NCI-H1436 treated with DMSO at 0.1 percent for 48 hours (cell line): Measurements from ENCODE around the gene EMD.
"Not testable (repeated sequence)": the region's sequence is repeated elsewhere in the genome, so short reads cannot be mapped to it uniquely, and the experiment has no call there.

ENCODE experiments used
- DNase-seq: peaks from one replicate; lab custom pipeline; 2025; lab: John Stamatoyannopoulos, UW

The EMD gene

DNA sequence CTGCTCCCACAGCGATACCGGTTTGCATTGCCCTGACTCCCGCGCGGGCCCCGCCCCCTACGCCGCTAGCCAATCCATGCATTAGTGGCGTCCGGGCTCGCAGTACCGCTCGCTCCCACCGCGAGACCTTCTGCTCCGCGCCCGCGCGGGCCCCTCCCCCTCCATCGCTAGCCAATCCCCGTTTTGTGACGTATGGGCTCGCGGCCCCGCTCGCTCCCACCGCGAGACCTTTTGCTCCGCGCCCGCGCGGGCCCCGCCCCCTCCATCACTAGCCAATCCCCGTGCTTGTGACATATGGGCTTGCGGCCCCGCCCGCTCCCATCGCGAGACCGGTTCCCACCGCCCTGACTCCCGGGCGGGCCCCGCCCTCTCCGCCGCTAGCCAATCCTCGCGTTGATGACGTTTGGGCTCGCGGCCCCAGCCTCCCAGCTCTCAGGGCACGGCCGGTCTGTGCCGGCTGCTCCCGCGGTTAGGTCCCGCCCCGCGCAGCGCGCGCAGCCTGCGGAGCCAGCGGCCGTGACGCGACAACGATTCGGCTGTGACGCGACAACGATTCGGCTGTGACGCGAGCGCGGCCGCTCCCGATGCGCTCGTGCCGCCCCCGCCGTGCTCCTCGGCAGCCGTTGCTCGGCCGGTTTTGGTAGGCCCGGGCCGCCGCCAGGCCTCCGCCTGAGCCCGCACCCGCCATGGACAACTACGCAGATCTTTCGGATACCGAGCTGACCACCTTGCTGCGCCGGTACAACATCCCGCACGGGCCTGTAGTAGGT, at the start of gene EMD:
Gene EMD (plus strand): TSS at position 497 of the 770 bp plus-strand sequence. CDS start 190 bp downstream, at position 687.
- peak; percentile 99 for DNase-seq

DNA sequence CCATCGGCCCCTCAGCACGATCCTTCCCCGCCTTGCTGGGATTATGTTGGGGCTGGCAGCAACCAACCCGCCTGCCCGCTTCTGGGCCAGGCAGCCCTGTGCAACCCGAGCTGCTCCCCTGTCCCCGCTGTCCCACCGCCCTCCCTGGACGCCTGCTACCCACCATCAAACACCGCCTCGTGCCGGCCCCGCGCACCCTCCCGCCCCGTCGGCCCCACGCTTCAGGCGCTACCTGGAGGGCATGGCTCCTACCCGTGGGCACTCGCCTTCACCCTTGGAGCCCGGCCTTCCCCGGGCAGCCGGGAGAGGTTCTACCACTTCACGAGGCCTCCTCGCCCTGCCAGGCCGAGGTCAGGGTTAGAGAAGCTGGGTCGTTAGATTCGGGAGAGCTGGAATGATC, 46.5 kb upstream of the EMD start:
- no peak for DNase-seq

DNA sequence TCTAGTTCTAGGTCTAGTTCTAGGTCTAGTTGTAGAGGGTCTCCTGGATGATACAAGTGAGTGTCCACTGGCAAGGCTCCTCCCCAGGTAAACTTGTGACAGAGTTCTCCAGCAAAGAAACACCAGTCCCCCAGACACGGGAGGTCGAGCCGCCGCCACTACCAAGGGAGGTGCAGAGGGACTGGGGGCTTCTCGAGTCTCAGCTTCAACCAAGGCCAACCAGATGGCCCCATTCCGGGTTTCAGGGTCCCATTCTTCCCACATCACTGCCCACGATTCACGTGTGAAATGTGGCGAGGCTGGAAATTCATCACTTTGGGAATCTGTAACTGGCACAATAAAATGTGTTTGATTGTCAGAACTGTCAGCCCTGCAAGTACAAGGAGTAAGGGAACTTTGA, 46.0 kb upstream of the EMD start:
- DNase-seq: no peak

DNA sequence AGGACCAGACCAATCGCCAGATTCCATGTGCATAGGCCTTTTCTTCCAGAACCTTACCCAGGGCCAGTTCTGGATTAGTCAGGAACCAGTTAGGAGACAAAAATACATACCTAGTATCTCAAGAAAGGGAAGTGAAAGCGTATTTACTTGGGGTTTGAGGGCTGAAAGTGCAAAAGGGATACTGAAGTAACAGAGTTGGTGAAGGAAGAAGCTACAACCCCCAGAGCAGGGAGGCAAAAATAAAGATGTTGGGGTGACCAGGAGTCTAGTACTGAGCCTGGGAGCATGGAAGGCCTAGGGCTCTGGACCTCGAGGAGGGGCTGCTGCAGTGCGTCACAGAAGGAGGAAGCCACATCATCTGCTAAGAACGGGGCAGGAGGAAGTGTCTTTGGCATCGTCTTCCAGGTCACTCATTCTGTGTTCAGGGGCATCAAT, 45.2 kb upstream of the EMD start:
- no peak for DNase-seq

DNA sequence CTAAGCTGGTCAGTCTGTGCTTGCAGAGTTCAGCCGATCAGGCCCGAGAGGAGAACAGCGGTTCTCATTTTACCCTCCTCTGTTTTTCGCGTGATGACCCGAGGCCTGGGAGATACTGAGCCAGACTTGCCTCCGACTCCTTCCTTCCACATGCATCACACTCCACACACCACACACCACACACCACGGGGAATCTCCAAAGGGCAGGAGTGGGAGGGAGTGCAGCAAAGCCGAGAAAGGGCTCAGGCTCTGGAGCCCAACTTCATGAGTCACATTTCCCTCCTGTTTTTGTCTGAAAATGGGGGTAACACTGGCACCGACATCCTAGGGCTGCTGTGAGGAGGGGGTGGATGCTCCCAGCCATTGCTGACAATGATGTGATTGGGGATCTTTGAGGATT, 44.6 kb upstream of the EMD start:
- DNase-seq: no peak

DNA sequence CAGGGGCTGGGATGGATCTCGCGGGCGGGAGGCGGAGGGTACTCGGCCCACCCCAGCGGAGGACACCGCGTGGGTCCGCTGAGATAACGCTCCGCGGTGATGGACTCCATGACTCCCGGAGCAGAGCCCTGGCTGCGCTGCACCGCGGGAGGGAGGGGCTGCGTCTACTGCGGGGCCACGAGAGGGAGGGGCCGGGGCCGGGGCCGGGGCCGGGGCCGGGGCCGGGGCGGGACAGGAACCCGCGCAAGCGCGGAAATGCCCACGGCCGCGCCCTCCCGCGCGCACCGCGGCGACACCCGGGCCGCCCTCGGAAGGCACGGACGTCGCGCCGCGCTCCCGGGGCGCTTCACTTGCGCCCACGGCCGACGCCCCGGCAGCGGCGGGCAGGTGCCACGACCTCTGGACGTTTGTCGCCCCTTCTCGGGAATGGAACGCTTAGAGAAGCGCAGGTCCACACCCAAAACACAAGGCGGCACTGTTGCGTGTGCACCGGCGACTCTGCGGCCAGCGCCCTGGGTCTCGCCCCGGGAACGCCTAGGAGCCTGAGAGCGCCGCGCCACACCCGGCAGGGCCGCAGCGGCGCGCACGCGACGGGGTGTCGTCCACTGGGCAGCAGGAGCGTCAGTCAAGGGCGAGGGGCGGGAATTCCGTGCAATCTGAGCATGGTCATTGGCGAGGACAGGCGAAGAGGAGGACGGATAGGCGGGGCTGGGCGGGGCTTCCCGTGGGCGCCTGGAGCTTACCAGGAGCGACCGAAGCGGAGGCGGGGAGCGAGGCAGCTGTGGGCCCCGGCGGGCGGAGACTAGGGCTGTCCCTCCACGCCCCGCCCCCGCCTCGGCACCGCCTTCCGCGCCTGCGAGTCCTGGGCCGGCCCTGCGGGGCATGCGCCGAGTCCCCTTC, 37.4 kb upstream of the EMD start:
- not testable (repeated sequence) for DNase-seq

DNA sequence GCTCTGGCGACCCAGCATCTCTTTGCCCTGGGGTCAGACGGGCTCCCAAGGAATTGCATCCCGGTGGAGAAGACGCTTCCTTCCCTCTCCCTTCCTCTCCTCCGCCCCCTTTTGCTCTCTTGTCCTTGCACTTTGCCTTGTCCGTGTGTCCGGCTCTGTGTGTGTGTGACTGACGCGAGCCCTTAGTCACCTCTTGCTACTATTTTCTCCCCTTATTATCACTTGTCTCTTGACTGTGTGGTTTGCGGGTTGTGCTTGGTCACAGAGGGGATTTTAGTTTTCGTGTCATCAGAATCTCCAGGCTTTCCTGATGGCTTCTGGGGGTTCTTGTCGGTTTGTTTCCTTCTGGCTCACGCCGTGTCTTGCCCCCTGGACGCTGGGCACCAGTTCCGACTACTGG, 36.0 kb upstream of the EMD start:
- DNase-seq: not testable (repeated sequence)

DNA sequence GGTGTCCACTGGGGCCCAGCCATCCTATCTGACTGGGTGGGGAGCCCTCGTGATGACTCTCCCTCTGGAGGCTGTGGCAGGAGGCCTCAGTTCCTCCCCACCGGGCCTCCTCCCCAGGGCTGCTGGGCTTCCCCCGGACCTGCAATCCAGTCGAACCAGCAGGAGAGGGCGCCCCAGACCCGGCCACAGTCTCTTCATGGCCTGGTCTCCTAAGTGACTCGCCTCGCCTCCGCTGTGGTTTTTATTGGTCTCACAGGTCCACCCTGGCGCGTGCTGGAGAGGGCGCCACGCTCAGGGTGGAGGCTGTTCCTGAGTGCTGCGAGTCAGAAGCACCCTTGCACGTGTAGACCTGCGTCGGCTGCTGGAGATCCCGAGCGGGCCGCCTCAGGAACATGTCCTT, 35.5 kb upstream of the EMD start:
- DNase-seq: not testable (repeated sequence)

DNA sequence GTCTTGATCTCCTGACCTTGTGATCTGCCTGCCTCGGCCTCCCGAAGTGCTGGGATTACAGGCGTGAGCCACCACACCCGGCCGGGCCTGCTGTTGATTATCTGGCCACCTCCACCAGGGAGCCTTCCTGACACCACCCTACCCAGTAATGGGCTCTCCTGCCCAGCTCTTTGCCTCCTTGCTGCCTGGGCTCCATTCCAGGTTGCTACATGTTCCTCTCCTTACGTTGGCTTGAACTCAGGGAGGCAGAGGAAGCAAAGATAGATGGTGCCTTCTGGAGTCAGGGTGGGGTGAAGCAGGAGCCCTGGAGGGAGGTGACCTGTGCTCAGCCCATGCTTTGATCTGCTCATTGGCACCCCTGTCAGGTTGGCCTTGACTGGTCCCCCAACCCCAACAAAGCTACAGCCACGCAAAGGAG, 31.0 kb upstream of the EMD start:
- DNase-seq: no peak

DNA sequence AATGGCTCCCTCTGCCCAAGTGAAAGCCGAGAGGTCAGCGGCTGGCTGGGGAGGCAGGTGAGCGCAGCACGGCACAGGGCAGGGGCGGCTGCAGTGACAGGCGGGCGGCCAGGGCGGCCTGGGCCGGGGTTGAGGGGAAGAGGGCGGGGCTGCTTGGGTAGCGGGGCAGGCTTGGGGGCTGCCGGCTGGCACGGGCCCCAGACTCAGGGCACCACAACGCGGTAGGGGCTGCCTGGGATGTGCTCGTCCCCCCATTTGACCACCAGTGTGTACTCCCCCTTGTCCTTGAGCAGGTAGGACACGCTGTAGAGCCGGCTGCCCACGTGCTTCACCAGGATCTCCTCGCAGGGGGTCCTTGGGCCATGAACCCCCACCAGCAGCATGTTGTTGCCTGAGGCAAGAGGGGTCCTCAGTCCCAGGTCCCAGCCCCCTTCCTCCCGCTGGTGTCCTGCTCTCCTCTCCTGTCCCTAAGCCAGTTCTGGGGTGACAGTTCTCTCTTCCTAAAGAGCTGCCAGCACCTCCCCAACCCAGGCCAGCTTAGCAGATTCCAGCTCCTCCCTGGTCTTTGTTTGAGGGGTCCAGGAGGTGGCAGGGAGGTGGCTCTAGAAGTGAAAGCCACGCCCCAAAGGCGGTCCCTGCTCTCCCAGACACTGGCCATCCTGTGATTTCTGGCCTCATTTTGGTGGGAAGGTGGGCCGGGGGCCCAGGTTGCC, 30.3 kb upstream of the EMD start:
- DNase-seq: no peak

DNA sequence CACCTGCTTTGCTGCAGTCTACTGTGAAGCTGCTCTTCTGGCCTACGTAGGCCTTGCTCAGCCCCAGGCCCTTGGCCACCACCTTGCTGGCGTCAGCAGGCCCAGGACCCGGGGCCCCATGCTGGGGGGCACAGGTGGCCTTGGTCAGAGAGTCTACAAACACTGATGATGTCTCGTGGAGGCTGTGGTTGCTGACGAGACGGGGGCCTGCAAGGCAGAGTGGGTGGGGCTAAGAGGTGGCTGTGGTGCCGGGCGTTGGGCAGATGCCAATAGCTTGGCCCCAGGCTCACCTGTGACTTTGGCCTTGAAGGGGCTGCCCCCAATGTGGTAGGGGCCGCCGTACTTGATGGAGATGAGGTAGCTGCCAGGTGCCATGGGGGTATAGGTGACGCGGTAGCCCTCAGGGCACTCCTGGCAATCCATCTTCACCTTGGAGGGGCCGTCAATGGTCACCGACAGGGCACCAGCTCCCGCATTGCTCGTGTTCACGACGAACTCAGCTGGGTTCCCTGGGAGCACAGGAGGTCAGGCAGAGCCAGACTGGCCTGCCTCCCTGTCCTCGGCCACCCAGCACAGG, 29.6 kb upstream of the EMD start:
- no peak for DNase-seq

DNA sequence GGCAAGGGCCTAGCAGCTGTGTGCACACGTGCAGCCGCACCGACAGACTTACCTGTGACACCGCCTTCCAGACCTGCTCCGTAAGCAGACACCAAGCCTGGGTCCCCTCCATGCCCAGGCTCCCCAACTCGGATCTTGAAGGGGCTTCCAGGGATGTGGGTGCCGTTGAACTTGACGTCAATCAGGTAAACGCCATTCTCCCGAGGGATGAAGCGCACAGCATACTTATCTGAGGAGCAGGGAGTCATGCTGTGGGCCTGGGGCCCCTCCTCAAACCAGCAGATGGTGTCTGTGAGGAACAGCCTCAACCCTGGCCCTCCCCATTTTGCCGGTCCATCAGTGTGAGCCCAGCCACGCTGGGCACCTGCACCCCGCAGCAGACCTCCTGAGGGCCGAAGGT, 29.1 kb upstream of the EMD start:
- no peak for DNase-seq

DNA sequence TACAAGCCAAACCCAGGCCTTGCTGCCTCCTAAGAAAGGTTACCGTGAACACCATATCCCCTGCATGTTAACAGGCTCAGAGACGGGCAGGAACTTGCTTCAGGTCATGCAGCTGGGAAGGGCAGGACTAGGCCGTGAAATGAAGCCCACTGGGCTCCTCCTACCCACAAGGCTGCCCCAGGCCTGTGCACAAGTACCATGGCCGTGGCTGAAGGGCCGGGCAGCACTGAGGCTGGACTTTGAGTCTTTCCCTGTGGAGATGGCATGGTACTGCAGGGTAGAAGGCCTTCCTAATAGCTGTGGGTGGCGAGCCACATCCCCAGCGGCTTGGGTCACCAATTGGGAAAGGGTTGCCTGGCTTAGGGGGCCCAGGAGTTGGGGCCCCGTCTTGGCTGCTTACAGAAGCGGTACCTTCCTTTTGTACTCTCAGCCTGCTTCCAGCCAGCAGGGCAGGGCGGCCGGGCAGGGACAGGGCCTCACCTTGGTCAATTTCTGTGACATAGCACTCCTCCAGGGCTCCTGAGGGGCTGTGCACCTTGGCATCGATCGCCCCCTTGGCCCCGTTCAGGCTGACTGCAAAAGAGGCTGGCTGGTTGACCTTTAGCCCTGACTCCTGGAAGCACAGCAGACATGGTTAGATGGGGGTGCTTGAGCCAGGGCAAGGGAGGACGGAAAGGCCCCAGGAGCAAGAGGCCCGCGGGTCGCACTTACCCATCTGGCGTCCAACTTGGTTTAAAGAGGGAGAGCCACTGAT, 28.5 kb upstream of the EMD start:
- DNase-seq: no peak

DNA sequence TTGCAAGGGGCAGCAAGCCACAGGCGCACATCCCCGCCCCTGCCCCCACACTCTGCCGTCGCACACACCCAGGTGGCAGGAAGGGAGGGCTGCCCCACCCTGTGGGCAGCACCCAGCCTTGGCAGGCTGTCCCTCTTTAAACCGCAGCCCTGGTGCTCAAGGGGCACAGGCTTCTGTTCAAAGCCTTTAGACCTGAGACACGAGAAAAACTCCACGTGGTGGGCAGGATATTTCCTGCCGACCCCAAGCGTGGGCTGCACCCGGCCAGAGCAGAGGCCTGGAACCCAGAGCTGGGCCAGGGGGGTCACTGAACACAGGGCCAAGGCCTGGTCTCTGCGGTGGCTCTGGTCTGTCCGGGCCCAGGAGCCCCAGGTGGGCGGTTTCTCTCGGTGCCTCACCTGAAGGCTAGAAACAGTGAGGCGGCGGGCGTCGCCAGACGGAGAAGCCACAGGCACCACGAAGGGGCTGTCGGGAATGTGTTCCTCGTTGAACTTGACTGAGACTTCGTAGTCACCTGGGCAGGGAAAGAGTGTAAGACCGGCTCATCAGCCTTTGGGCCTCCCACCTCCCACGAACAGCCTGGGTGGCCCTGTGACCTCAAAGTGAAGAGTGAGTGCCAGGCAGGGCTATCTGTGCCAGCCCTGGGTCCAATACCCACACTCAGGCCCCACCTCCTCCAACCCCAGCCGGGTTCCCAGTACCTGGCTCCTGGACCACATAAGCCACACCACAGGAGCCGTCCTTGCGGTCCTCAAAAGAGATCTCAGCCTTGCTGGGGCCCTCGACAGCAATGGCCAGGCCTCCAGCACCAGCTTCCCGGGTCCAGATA, 27.7 kb upstream of the EMD start:
- DNase-seq: no peak

DNA sequence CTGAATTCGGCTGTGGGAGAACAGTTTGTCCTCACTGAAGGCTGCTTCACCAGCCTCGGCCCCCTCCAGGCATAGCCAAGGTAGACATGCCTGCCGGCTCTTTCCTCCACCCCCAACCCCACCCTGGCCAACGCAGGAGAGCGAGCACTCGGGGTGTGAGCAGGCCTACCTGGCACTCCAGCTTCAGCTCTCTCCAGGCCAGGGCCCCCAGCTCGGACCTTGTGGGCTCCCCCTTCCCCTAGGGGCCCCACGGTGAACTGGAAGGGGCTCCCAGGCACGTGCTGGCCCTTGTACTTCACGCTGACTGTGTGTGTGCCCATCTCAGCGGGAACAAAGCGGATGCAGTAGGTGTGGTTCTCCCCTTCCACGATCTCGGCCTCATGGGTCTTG, 27.1 kb upstream of the EMD start:
- DNase-seq: no peak

DNA sequence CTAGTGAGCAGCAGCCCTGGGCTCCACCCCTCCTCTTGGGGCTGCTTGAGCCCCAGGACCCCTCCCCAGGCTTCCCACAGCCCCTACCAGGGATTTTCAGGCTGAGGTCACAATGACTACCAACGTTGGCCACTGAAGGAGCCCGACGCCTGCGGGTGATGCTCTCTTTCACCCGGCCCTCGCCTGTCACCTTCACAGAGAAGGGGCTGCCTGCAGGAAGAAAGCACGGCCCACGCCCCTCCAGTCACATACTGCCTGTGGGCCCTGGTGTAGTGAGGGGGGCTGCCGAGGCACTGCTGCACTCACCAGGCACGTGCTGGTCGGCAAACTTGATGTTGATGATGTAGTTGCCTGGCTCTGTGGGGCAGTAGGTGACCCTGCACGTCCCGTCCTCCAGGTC, 26.6 kb upstream of the EMD start:
- no peak for DNase-seq

DNA sequence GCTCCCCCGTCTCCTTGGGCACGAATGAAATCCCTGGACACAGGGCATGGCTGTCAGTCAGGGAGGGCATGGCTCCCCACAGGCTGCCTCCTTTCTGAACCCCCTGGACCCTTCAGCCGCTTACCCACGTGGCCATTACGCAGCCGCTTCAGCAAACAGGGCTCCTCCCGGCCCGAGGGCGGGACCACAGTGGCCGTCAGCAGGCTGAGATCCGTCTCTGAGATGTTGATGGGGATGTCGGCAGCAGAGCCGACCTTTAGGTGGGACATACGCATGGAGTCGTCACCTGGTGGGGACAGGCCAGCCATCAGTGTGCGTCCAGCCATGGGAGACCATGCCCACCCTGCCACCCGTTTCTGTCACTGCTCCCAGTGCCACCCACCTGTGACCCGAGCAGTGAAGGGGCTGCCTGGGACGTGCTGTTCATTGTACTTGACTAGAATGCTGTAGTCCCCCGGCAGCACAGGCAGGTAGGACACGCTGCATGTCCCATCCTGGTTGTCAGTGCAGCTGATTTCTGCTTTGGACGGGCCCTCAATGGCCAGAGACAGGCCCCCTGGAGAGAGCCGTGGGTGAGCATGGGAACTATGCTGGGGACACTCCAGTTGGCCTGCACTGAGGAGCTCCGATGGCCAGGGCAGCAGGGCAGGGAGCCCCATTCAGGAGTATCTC, 25.8 kb upstream of the EMD start:
- DNase-seq: no peak

DNA sequence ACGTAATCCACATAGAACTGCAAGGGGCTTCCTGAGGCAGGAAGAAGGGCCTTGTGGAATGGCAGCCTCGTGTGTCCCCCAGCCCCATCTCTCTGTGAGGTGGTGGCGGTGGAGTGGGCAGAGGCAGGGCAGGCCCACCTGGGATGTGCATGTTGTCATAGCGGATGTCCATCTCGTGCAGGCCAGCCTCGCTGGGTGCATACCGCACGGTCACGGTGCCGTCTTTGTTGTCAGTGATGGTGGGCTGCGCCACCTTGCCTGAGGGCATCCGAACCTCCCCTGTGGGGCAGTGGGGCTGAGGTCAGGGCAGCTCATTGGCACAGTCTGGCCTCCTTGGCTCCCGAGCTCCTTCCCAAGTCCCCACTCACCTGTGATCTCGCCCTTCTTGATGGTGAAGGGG, 25.1 kb upstream of the EMD start:
- DNase-seq: no peak

DNA sequence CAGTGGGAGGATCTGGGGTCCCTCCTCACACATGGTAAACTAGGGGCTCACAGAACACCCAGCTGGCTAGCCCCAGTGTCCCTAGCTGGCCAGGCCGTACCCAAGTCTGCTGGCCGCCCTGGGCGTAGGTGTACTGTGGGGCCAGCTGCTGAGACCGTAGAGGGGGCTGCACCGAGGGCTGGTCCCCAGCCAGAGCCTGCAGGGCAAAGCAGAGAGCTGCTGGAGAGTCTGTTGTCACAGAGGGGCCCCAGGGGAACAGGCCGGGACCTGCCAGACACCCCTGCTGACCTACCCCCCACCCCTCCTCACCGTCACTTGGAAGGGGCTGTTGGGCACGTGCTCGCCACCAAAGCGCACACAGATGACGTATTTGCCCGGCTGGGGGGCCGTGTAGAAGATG, 24.6 kb upstream of the EMD start:
- DNase-seq: no peak
